K562 treated with DMSO at 1 percent for 48 hours (cell line): ENCODE results near the gene TST. TPM values are rescaled to one million over a fixed set of nuclear protein-coding genes. Genes with fewer than 3 reads are reported as not detected.

Experiments used
- total RNA-seq: library from RNA; unstranded; fragments of 300-600 nt; gene quantifications from 2 replicates; pipeline ENCODE4 v1.2.3, GENCODE V29; 2022; ENCODE audit warnings: low replicate concordance; ENCODE audit errors: extremely low read depth

TST gene
- total RNA-seq: not detected in 2 replicates

GRCh38 chr22:37019309-37020191 lies at the start of gene TST, which contains the start of gene MPST:
Gene TST, minus strand, starts transcription at chr22:37019447. Its CDS starts 715 bp downstream, at chr22:37018732.
Gene MPST, plus strand, starts transcription at chr22:37019742. Its CDS starts 95 bp downstream, at chr22:37019837.

GRCh38 chr22:37051391-37052385 lies 32.4 kb upstream of the TST start, which contains the start of gene KCTD17:
Gene KCTD17, plus strand, starts transcription at chr22:37051742. Its CDS starts 19 bp downstream, at chr22:37051761.

Other genes starting within 250 kb of the TST start
- gene IFT27, start 243.3 kb downstream of the TST start, total RNA-seq: not detected in 2 replicates
- not detected in 2 replicates for gene PVALB, start 202.4 kb downstream of the TST start, total RNA-seq
- gene NCF4, start 158.4 kb downstream of the TST start, total RNA-seq: not detected in 2 replicates
- not detected in 2 replicates for gene CSF2RB, start 105.8 kb downstream of the TST start, total RNA-seq
- gene MPST, start 295 bp upstream of the TST start, total RNA-seq: not detected in 2 replicates
- gene KCTD17, start 32.3 kb upstream of the TST start, total RNA-seq: not detected in 2 replicates
- not detected in 2 replicates for gene TMPRSS6, start 90.3 kb upstream of the TST start, total RNA-seq
- gene IL2RB, start 130.5 kb upstream of the TST start, total RNA-seq: not detected in 2 replicates
- gene C1QTNF6, start 168.8 kb upstream of the TST start, total RNA-seq: not detected in 2 replicates
- gene SSTR3, start 193.0 kb upstream of the TST start, total RNA-seq: not detected in 2 replicates
- gene RAC2, start 224.8 kb upstream of the TST start, total RNA-seq: 1,171 TPM in 1 of 2 replicates, not detected in the other